Vagina (tissue), 2 donors: ENCODE results near the gene OPHN1.

ENCODE experiments used
- CTCF ChIP-seq, 3 experiments: fragments of 450-650 bp in 2 of 3; fragments of 200-600 bp in 1 of 3; sonication (generic) in 1 of 3; IDR thresholded peaks; one replicate each; pipeline ENCODE4 v1.5.1; 2017 to 2019; ENCODE audit warnings: antibody characterized with exemption in 3 of 3, mild to moderate bottlenecking in 2 of 3, moderate library complexity in 2 of 3
- POLR2A ChIP-seq, 2 donors: fragments of 450-650 bp; IDR thresholded peaks; one replicate each; pipeline ENCODE4 v1.6.1; 2017; ENCODE audit warnings: antibody characterized with exemption in 2 of 2, mild to moderate bottlenecking in 2 of 2, moderate library complexity in 2 of 2

DNA sequence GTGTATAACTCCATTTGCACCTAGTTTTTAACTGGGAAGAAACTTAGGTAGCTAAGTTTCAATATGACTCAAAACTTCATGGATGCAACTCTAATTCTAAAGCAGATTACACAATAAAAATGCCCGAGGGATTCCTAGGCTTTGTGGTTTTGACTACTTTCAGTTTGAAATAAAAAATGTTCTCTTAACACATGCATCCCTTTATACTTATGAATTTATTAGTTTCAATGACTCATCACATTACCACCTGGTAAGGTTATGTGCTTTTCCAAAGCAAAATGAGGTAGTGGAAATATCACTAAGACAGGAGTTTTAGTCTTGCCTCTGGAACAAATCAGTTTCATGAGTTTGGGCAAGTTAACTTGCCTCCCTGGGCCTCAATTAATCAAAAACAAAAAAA is 125.5 kb downstream of the OPHN1 start:
- TF ChIP-seq POLR2A (IDR thresholded peaks at IDR 0.05) (no peak), CTCF (IDR thresholded peaks at IDR 0.05) (no peak)
